SW480 (cell line): ENCODE data around the gene XRCC4.
"Not testable (repeated sequence)": the region's sequence is repeated elsewhere in the genome, so short reads cannot be mapped to it uniquely, and the experiment has no call there.

Experiments
- DNase-seq: peaks from one replicate; pipeline ENCODE4 v3.0.0-alpha.2; 2016; ENCODE audit warnings: low spot score

The XRCC4 gene

DNA sequence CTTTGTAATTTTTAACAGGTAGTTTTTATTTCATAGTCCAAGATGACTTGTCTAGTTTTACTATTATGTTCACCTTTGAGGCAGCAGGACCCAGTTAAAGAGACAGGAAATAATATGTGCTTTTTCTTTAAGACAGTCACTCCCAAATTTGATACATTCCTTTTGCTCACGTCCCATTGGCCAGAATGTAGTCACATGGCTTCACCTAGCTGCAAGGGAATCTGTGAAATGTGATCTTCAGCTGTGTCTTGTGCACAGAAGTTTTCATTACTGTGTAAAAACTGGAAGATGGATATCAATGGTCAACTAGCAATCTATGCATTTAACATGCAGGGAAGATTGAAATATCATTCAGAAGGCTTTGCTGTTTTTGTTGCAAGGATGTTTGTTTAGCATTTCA is 41.1 kb downstream of the XRCC4 start:
- DNase-seq: no peak

DNA sequence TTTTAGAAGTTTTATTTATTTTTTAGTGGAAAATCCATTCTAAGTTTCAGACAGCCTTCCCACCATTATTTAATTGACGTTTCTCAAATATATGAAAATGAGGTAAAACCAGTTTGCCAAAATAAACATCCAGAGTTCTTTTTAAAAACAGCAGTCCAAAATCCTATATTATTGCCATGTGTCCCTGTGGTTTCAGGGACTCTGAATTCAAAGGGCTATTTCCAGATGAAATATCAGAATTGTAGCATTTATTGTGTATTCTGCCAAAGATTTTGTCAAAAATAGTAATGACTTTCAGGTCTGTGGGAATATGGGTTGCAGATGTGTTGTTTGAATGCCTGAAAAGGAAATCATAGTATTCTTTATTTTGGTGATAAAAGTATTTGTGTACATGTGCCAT is 41.6 kb downstream of the XRCC4 start:
- no peak for DNase-seq

DNA sequence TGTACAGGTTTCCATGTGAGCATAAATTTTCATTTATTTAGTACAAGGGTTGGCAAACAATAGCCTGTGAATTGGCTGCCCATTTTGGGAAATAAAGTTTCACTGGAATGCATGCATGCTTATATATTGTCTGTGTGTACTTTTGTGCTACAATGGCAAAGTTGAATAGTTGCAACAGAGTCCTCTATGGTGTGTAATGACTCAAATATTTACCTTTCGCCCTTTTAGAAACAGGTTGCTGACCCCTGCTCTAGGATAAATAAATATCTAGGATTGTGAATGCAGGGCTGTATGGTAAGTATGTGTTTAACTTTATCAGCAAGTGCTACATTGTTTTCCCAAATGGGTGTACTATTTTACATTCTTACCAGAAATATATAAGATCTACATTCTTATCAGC is 47.2 kb downstream of the XRCC4 start:
- no peak for DNase-seq

DNA sequence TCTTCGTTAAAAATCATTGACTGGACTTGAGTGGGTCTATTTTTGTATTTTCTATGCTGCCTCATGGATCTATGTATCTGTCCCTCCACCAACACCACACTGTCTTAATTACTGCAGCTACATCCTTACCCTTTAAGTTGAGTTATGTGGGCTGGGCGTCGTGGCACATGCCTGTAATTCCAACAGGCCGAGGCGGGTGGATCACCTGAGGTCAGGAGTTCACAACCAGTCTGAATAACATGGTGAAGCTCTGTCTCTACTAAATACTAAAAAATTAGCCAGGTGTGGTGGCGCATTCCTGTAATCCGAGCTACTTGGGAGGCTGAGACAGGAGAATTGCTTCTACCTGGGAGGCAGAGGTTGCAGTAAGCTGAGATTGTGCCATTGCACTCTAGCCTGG is 48.2 kb downstream of the XRCC4 start:
- no peak for DNase-seq

DNA sequence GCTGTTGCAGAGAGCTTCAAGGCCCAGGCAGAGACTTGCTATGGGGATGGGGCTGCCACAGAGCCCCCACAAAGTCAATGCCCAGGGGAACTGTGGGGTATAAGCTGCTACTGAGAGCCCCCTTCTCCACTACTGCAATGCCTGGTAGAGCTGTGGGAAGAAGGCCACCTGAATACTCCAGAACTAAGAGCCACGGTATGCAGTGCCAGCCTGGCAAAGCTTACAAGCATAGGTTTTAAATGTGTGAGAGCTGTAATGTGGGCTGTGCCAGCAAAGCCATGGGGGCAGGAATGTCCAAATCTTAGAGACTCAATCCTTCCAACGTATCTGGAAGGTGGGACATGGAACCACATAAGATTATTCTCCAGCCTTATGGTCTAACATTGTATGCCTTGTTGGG is 49.2 kb downstream of the XRCC4 start:
- no peak for DNase-seq

DNA sequence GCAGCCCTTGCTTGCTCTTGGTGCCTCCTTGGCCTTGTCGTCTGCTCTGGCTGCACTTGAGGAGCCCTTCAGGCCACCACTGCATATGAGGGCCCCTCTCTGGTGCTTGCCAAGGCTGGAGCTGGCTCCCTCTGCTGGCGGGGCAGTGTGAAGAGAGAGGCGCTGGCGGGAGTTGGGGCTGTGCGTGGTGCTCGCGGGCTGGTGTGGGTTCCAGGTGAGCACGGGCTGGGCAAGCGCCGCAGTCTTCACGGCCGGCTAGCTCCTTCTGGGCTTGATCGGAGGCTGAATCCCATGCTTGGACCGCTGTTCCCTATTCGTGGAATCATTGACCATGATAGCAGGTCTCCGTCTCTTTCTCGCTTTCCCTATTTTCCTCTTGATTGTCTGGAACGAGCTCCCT is 56.5 kb downstream of the XRCC4 start:
- no peak for DNase-seq

DNA sequence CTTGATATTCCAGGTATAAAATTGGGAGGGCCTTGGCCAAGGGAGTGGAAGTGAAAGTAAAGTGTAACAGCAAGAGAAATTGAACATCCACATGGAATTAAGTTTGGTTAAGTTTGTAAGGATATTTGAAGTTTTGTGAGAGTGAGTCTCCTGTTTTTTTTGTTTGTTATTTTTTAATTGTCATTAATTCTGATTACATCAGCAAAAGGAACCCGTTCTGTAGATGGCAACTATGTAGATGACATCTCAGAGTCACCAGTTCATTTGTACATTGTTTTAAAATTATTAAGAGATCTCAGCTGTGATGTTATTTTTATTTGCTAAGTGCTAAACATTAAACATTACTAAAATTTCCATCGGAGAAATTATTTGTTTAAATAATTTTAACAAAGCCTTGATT is 65.2 kb downstream of the XRCC4 start:
- DNase-seq: no peak

DNA sequence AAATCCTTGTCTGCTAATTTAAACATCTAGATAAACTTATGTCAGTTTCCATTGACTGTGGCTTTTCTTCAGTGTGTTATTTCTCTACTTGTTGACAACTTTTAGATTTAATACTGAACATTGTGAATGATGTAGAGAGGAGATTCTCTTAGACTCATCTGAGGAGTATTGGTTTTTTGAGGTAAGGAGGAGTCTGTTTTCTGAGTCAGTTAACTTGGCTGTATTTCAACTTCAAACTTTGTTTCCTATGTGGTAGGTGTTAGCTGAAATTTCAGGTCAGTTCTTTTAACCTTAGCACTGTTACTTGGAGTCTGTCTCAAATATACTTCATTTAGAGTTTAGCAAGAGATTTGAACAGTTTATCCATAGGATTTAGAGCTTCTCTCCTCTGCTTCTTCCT is 67.9 kb downstream of the XRCC4 start:
- DNase-seq: no peak

DNA sequence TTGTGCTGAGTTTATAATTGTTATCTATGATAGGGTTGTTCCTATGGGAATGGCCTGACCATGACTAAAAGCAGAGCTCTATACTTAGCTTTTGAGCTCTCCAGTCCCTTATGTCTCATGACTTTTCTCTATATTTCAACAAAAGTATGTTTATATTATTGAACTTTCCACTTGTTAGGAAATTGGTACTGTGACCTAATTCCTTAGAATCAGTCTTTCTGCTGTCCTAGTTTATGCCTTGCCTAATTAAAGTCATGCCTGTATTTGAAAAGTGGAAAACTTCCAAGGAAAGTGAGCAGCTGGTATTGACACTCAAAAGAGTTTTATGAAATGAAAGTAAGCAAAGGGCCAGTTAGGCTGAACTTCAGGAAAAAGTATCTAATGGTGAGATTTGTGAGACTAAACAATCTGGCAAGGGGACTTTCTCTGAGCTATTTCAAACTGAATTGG is 68.6 kb downstream of the XRCC4 start:
- DNase-seq: no peak

DNA sequence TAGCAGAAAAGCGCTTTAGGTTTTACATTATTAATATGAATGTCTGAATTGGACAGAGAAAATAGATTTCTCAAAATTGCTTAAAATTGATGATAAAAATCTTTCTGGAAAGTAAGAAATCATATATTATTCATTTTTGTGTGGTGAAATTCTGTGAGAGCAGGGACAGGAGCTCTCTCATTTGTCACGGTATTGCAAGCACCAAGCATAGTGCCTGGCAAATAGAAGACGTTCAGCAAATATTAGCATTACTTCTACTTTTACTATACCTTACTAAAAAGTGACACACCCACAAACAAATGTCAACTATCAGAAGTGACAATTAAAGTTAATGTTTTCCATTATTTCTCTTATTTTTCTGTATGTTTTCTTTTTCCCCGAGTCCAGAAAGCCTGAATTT is 69.1 kb downstream of the XRCC4 start:
- no peak for DNase-seq

DNA sequence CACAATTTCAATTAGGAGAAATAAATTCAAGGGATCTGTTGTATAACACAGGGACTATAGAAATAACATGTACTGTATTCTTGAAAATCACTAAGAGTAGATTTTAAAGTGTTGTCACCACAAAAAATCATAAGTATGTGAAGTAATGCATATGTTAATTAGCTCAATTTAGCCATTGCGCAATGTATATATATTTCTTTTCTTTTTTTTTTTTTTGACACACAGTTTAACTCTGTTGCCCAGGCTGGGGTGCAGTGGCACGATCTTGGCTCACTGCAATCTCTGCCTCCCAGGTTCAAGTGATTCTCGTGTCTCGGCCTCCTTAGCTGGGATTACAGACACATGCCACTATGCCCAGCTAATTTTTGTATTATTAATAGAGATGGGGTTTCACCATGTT is 70.2 kb downstream of the XRCC4 start:
- no peak for DNase-seq

DNA sequence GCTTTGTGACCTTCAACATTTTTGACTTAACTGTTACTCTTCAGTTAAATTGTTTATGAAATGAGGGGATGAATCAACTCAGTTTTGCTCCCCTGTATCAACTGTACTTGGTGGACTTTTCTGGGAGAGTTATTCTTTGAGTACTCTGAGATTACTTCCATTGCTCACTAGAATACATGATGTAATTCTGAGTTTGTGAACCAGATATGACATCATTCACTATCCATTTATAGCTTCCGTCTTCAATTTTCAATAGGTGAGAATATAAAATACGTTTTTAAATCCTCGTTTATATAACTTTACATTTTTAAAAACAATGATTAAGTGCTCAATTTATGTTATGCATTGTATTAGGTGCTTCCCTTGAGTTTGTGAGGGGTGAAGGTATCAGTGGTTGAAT is 71.0 kb downstream of the XRCC4 start:
- DNase-seq: no peak

DNA sequence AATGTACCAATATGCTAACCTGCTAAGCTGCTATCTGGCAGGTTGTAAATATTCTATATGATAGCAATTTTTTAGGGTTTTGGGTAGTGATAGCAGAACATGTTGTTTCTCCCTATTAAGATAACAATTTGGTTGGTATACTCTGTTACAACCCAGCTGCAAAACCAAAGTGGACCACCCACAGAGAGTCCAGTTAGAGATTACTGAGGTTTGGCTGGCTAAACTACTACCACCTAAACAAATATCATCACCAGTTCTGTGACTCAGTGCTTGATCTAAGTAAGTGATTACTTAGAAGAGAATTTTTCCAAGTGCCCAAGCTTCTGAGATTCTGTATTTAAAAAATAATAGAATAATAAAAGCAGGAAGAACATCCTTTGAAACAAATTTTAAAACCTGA is 72.3 kb downstream of the XRCC4 start:
- no peak for DNase-seq

DNA sequence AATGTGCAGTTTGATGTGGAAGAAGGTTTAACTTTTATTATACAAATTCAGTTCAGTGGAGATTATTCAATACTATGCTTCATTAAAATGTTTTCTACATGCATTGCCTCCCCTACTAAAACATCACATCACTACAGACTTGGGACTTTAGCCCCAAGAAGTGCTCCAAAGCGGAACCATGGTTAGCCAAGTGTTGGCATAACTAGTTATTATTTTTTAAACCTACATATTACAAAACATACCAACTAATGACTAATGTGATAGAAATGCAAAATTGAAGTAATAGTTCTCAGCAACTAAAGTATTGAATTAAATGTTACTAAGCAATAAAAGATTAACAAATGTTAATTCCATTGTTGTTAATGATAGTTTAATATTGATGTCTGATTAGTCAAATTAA is 74.5 kb downstream of the XRCC4 start:
- DNase-seq: no peak

DNA sequence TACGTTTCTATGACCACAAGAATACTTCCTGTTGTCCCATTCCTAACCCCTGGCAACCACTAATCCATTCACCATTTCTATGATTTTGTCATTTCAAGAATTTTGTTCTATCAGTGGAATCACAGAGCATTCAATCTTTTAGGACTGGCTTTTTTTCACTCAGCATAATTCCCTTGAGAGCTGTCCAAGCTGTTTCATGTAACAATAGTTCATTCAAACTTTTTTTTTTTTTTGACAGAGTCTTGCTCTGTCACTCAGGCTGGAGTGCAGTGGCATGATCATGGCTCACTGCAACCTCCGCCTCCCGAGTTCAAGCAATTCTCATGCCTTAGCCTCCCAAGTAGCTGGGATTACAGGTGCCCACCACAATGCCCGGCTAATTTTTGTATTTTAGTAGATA is 75.6 kb downstream of the XRCC4 start:
- not testable (repeated sequence) for DNase-seq

DNA sequence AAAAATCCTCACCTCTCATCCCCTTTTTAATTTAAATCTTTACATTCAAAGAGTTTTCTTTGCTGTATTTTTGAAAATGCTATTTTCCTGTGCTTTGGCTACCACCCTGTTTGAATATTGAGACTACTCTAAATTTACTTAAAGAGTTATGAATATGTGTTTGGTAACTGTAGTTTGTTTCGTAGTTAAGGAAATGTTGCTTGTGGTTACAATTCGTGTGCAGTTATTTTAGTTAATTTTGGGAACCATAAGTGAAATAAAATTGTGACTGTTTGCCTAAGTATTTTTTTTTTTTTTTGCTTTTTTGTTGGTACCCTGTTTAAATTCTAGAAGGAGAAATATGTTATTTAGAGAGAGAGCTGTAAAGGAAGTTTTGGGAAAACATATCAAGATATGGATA is 78.7 kb downstream of the XRCC4 start:
- no peak for DNase-seq

DNA sequence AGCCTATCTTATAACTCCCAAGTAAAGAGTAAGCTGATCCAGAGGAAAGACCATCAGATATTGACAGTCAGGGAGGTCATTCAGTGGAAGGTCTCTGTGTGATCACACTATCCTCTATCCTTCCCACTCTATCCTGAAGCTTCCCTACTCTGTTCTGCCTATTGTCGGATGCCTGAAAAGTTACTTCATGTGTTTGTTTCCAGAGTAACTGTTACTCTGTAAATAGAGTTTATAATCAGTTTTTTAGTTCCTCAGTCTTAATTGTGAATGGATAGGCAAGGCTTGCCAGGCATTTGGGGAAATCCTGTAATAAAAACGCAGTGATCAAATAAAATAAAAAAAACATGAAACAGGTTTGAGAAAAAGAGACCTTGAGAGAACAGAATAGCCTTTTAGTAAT is 79.8 kb downstream of the XRCC4 start:
- no peak for DNase-seq

DNA sequence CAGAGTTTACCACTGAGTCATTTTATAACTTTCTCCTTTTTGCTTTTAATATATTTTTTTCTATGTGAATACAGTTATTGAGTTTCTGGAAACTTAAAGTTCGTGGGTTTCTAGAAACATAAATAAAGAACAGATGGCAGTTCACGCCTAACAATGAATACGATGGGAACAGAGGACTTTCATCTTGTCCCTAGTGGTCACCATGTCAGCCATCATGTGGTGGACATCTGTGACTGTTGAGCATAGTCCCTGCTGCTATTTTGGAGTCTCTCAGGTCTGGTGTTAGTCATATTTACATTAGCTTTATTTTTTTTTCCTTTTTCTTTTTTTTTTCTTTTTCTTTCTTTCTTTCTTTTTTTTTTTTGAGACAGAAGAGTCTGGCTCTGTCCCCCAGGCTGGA is 85.3 kb downstream of the XRCC4 start:
- no peak for DNase-seq

DNA sequence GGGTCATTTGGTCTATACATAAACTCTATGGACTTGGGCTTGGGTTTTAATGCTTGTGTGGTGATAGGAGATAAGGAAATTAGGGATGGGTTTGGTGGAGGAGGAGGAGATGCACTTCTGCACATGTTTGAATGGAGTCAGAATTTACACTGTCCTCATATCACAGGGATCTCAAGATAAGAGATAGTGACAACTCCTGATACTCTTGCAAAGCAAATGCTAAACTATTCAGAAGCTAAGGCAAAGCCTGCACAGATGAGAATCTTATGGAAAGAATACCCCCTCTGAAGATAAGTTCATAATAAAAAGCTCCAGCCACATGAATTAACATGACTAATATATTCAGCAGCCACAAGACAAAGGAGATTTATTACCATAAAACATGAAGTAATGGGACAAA is 90.2 kb downstream of the XRCC4 start:
- DNase-seq: no peak

DNA sequence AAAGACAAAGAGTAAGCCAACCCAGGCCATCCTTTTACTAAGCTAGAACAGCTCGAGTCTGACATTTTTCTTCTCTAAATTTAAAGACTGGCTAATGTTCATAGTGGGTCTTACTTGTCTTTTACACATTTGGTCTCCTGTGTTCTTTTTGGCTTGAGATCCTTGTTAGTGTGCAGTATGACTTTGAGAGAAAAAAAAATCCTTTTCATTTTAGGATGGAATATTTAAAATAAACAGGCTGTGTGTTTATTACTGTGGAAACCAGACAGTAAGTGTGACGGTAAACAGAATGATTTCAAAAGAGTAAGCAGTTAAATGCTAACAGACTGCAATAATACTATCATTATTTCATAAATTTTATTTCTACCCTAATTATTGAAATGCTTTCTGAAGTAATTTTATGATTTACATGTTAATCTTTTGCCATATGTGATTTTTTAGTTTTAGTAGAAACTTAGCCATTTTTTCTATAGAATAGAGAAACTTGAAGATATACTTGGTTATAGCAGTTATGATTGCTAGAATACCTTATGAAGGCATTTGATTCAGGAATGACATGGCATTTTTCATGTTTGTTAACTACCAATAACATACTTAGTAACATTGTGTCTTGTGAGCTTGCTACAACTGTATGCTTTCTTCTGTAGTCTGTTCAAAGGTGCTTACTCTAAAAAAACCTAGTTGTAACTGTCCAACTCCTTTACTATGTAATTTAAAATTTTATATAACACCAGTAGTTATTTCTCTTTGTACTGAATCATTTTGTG is 92.4 kb downstream of the XRCC4 start:
- no peak for DNase-seq

DNA sequence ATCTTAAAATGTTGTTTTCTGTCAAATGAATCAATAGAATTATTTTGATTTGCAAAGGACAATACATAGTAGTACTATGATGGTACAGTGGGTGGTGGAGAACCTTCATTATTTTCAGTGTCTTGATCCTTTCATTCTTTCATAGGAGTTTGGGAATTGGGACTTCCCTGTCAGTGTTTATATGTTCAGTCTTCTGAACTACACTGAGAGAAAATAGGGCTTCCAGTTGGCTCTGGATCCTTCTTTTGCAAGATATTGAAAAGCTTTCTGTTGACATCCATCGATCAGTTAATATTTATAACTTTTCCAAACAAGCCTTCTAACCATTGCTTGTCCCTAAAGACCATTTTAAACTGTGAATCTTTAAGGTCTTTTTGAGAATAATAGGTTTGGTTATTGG is 94.7 kb downstream of the XRCC4 start:
- DNase-seq: no peak

DNA sequence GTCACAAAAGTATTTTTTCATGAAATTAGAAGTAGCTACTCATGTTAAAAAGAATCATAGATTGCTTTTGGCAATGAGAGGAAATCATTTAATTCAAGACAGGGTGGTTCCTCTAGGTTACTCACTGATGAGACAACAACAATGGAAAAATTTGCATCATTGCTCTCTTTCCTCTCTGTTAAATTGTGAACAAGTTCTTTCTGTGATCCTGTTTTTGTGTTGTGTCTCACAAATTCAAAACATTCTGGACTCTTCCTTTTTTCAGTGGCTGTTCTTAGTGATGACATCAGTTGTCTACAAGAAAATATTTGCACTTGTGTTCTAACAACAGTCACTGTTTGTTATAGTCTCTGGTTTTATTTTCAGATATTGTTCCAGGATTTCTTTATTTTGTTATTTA is 95.3 kb downstream of the XRCC4 start:
- DNase-seq: no peak

DNA sequence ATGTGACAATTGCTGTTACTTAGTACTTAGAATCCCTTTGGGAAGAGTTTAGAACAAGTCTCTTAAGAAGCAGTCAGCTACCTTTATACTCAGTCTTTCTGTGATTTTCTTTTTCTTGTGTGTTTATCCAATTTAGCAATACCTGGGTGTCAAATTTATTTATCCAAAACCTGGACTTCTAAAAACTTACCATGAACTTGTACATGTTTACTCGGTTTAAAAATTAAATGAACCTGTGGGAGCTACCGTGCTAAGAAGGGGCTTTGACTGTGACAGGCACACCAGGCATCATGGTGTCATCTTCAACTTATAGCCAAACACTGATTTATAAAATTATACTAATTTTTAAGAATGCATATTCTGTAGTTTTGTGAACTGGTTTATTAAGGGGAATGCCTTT is 96.5 kb downstream of the XRCC4 start:
- DNase-seq: no peak

DNA sequence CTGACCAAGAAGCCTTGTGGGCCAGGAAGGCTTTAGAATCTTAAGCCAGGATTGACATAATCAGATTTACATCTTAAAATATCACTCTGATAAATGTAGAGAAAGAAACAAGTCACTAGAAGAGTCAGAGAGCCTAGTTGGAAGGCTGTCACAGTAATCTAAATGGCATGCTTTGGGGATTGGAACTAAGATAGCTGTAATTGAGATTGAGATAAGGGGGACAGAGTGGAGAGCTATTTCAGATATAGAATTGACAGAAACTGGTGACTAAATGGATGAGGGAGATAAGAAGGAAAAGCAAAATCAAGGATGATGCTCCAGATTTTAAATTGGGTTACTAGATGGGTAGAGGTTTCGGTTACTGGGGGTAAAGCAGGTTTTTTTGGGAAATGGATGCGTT is 100.5 kb downstream of the XRCC4 start:
- no peak for DNase-seq

DNA sequence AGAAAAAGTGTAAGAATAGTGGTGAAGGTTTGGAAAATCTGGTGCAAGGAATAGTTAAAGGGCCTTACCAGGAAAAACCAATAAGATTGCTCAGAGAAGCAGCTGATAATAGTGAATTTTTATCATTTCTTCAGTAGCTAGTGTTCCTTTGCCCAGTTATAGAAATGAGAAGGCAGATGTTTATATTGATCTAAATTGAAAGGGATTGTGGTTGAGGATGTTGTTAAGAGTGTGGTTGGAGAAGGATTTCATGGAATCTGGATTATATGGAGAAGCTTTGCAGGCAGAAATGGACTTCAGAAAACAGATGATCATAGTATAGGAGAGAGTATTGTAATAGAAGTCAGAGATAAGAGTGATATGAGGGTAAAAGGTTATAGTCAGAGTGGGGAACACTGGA is 102.6 kb downstream of the XRCC4 start:
- DNase-seq: no peak
